Measurements from ENCODE around the gene LRMDA. TPM values are rescaled to one million over a fixed set of nuclear protein-coding genes. Genes with fewer than 3 reads are reported as not detected.

LRMDA gene
- total and polyA plus RNA-seq, 2 of the 13 experiments (the other 11 are each of a cell fraction or from before 2014, with no cell fraction given): 13.4 to 22.0 TPM

DNA sequence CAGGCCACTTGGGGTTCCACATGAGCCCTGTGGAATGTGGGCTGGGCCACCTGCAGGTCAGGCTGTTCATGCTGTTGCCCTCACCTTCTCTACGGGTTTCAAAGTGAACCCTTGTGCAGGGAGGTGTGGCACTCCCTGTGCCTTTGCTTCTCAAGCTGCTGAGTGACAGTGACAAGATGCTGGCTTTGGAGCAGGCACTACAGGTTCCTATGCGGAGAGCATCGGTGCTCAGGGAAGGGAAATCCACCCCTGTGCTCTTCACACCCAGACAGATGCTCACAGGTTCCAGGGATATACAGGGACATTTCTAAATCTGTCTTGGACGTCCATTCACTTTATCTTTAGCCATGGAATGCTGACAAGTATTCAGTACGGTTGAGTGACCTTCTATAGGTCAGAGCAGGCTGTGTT, 1005.0 kb downstream of the LRMDA start (continued):
- no peak for TF ChIP-seq ETV5 (CRISPR knock-in tag; IDR thresholded peaks at IDR 0.05; ENCODE audit: borderline replicate concordance)
- no peak for TF ChIP-seq PTBP1 (IDR thresholded peaks at IDR 0.05; ENCODE audit: low read depth, low read length, poor library complexity, severe bottlenecking)
- no peak for TF ChIP-seq AFF4 (CRISPR knock-in tag; IDR thresholded peaks at IDR 0.05)
- no peak for TF ChIP-seq MIXL1 (CRISPR knock-in tag; IDR thresholded peaks at IDR 0.05)
- TF ChIP-seq KMT2A (CRISPR knock-in tag; IDR thresholded peaks at IDR 0.05): no peak

DNA sequence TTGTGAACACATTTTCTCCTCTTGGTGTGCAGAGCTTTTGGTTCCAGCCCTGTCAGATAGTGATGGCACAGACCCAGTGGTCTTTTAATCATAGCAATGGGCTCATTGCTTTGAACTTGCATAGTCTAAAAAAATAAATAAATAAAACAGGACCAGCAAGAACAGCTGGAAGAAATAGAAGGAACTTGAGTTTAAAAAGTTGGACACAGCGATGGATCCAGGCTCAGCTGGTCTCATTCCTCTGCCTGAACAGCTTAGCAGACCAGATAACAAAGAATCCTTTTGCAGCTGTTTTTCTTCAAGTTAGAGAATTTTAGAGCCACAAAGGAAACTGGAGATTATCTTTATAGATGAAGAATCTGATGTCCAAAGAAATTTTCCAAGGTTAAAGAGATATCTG, 1005.6 kb downstream of the LRMDA start:
- no peaks in the 10 kb centered on the region for H3K9me3 ChIP-seq (ENCODE audit: low read length)
- no peaks in the 10 kb centered on the region for H4K20me1 ChIP-seq (ENCODE audit: insufficient read depth, low read length)
- H3K4me2 ChIP-seq (ENCODE audit: low read depth, low read length): no peak overlapping the region
- POLR2A ChIA-PET: no interaction called here
- CTCF ChIA-PET (ENCODE audit: low intra/inter-chr PET ratio, low total read pairs): no interaction called here
- TF ChIP-seq ZNF264 (CRISPR knock-in tag; IDR thresholded peaks at IDR 0.05) (no peak), TP53 (CRISPR knock-in tag; conservative IDR thresholded peaks at IDR 0.05) (no peak)
- TF ChIP-seq, protein P1, sequence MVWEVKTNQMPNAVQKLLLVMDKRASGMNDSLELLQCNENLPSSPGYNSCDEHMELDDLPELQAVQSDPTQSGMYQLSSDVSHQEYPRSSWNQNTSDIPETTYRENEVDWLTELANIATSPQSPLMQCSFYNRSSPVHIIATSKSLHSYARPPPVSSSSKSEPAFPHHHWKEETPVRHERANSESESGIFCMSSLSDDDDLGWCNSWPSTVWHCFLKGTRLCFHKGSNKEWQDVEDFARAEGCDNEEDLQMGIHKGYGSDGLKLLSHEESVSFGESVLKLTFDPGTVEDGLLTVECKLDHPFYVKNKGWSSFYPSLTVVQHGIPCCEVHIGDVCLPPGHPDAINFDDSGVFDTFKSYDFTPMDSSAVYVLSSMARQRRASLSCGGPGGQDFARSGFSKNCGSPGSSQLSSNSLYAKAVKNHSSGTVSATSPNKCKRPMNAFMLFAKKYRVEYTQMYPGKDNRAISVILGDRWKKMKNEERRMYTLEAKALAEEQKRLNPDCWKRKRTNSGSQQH (CRISPR knock-in tag; IDR thresholded peaks at IDR 0.05; ENCODE audit: low read depth): no peak
- TF ChIP-seq, protein P2, sequence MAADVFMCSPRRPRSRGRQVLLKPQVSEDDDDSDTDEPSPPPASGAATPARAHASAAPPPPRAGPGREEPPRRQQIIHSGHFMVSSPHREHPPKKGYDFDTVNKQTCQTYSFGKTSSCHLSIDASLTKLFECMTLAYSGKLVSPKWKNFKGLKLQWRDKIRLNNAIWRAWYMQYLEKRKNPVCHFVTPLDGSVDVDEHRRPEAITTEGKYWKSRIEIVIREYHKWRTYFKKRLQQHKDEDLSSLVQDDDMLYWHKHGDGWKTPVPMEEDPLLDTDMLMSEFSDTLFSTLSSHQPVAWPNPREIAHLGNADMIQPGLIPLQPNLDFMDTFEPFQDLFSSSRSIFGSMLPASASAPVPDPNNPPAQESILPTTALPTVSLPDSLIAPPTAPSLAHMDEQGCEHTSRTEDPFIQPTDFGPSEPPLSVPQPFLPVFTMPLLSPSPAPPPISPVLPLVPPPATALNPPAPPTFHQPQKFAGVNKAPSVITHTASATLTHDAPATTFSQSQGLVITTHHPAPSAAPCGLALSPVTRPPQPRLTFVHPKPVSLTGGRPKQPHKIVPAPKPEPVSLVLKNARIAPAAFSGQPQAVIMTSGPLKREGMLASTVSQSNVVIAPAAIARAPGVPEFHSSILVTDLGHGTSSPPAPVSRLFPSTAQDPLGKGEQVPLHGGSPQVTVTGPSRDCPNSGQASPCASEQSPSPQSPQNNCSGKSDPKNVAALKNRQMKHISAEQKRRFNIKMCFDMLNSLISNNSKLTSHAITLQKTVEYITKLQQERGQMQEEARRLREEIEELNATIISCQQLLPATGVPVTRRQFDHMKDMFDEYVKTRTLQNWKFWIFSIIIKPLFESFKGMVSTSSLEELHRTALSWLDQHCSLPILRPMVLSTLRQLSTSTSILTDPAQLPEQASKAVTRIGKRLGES (CRISPR knock-in tag; IDR thresholded peaks at IDR 0.05; ENCODE audit: borderline replicate concordance): no peak
- BruUV-seq (replicated peaks): no TSS peak
- H3K36me3 ChIP-seq (replicated peaks in 1 of 2; ENCODE audit: control insufficient read depth in 1 of 2, insufficient read depth in 2 of 2, low read length in 2 of 2): no peaks in the 10 kb centered on the region
- peaks cover 12% of the 10 kb centered on the region; the same call in 1 of the 2 replicates for H3K4me1 ChIP-seq (ENCODE audit: insufficient read depth, low read length)
- no peak for FAIRE-seq
- H3K79me2 ChIP-seq (ENCODE audit: insufficient read depth, low read length): no peaks in the 10 kb centered on the region
- no peak overlapping the region for H3K4me3 ChIP-seq (replicated peaks in 1 of 3; ENCODE audit: insufficient read depth in 1 of 3, low read depth in 2 of 3, low read length in 3 of 3)
- no peak for ATAC-seq
- no peak overlapping the region for H2AFZ ChIP-seq (ENCODE audit: low read length)
- intact Hi-C loops (cut with micrococcal nuclease; ENCODE audit: unreplicated experiment) (no loop called here), in situ Hi-C loops (cut with HindIII; ENCODE audit: extremely low pct_ligation_motif_present, low pct_unique_long_range_greater_than_20kb) (no loop called here)
- no peak overlapping the region for H3K9ac ChIP-seq (ENCODE audit: insufficient read depth, low read depth, low read length)
- H3K27me3 ChIP-seq (ENCODE audit: control insufficient read depth in 1 of 2, insufficient read depth in 2 of 2, low read length in 2 of 2): no peaks in the 10 kb centered on the region
- no peak overlapping the region for H3K27ac ChIP-seq (ENCODE audit: extremely low read length, insufficient read depth, low read length)
- no peak for DNase-seq (ENCODE audit: low spot score)
- WGBS (ENCODE audit: low lambda C conversion rate): 94% methylated on average over 1 of the region's 1 CpG

All from HepG2 (cell line).